Measurements from ENCODE around the gene SCGB2B2.

SCGB2B2 gene

GRCh38 chr19:34639491-34640085, 37.4 kb downstream of the SCGB2B2 start:
- peak; percentile 81 for FAIRE-seq
- DNase-seq (ENCODE audit: extremely low spot score, insufficient read length, low read depth), result peak; percentile 8

DNA sequence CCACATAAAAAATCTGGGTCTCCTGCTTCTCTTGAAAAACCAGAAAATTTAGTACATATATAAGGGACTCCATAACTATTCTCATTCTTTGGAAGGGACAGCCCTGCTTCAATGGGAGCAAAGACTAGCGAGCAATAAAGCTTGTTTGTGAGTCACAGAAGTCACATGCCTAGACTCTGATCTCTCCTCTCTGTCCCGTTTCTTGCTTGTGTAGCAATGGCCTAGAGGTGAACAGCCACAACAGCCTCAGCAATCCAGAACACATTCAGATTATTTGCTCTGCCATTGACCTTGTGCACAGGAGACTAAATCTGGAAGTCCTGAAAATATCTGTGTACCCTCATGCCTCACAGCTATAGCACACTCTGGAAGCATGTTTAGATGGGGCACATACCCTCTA, 43.2 kb downstream of the SCGB2B2 start:
- FAIRE-seq, result no peak
- DNase-seq (ENCODE audit: extremely low spot score, insufficient read length, low read depth), result no peak

Measured in GM18507 (cell line).